ENCODE measurements around the gene ILF3.
A peak's percentile ranks its signal among the peaks of the same experiment; 100 is the strongest.

ILF3 gene

GRCh38 chr19:10699650-10700335, 45.6 kb downstream of the ILF3 start:
- peak; percentile 63 for TF ChIP-seq CTCF (IDR thresholded peaks at IDR 0.05; ENCODE audit: insufficient read depth, low read depth, low read length, missing control alignments)
- no peak overlapping the region for H3K4me3 ChIP-seq (ENCODE audit: low read length)
- DNase-seq (ENCODE audit: low read depth), result peak; percentile 71

- DNase-seq (ENCODE audit: low read depth), result no peak
- H3K4me3 ChIP-seq (ENCODE audit: low read length), result peak overlapping the region; percentile 93
- TF ChIP-seq CTCF (IDR thresholded peaks at IDR 0.05; ENCODE audit: insufficient read depth, low read depth, low read length, missing control alignments), result no peak
Observed at GRCh38 chr19:10701955-10702525, 47.9 kb downstream of the ILF3 start.

- no peak for TF ChIP-seq CTCF (IDR thresholded peaks at IDR 0.05; ENCODE audit: insufficient read depth, low read depth, low read length, missing control alignments)
- no peak for DNase-seq (ENCODE audit: low read depth)
- no peak overlapping the region for H3K4me3 ChIP-seq (ENCODE audit: low read length)
Observed at GRCh38 chr19:10706990-10707389, 52.8 kb downstream of the ILF3 start.

GRCh38 chr19:10707440-10707839, 53.3 kb downstream of the ILF3 start:
- no peak overlapping the region for H3K4me3 ChIP-seq (ENCODE audit: low read length)
- no peak for TF ChIP-seq CTCF (IDR thresholded peaks at IDR 0.05; ENCODE audit: insufficient read depth, low read depth, low read length, missing control alignments)
- no peak for DNase-seq (ENCODE audit: low read depth)

GRCh38 chr19:10708291-10708690, 54.1 kb downstream of the ILF3 start:
- no peak for TF ChIP-seq CTCF (IDR thresholded peaks at IDR 0.05; ENCODE audit: insufficient read depth, low read depth, low read length, missing control alignments)
- no peak overlapping the region for H3K4me3 ChIP-seq (ENCODE audit: low read length)

GRCh38 chr19:10712045-10712444, 57.9 kb downstream of the ILF3 start:
- DNase-seq (ENCODE audit: low read depth), result no peak
- no peak for TF ChIP-seq CTCF (IDR thresholded peaks at IDR 0.05; ENCODE audit: insufficient read depth, low read depth, low read length, missing control alignments)
- H3K4me3 ChIP-seq (ENCODE audit: low read length), result no peak overlapping the region

More at GRCh38 chr19:10708291-10708690, 54.1 kb downstream of the ILF3 start:
- no peak for DNase-seq (ENCODE audit: low read depth)

GRCh38 chr19:10712754-10713153, 58.6 kb downstream of the ILF3 start:
- no peak for TF ChIP-seq CTCF (IDR thresholded peaks at IDR 0.05; ENCODE audit: insufficient read depth, low read depth, low read length, missing control alignments)

More at GRCh38 chr19:10712754-10713153, 58.6 kb downstream of the ILF3 start:
- no peak overlapping the region for H3K4me3 ChIP-seq (ENCODE audit: low read length)
- DNase-seq (ENCODE audit: low read depth), result no peak
